Spleen (tissue), 7 donors: Measurements from ENCODE around the gene CEP95.

Experiments used
- CTCF ChIP-seq, 11 experiments: fragments of 200-600 bp in 7 of 11; fragments of 450-650 bp in 4 of 11; sonication (generic) in 4 of 11; IDR thresholded peaks in 8 of 11; conservative IDR thresholded peaks in 3 of 11; 1 replicate in 7 of 11; 2 replicates in 4 of 11; pipeline versions ENCODE4 v1.4.0 to v1.8.0; 2016 to 2021; ENCODE audit warnings: antibody characterized with exemption in 11 of 11, inconsistent platforms in 4 of 11, mild to moderate bottlenecking in 1 of 11
- POLR2A ChIP-seq, 3 donors: fragments of 450-650 bp; IDR thresholded peaks; one replicate each; pipeline ENCODE4 v1.5.1; 2017; ENCODE audit warnings: antibody characterized with exemption in 3 of 3, mild to moderate bottlenecking in 1 of 3
- POLR2AphosphoS5 ChIP-seq, 3 donors: sonication (generic); formaldehyde crosslinking; IDR thresholded peaks; one replicate each; pipeline ENCODE4 v1.5.1; 2017; ENCODE audit warnings: antibody characterized with exemption in 3 of 3
- donor health status: DM: no; HTN: no; CAD: no; lungs with moderate emphysema.
- donor health status: DM: no; HTN: no; CAD: no.
- donor health status: DM: no; HTN: no; CAD: no.

DNA sequence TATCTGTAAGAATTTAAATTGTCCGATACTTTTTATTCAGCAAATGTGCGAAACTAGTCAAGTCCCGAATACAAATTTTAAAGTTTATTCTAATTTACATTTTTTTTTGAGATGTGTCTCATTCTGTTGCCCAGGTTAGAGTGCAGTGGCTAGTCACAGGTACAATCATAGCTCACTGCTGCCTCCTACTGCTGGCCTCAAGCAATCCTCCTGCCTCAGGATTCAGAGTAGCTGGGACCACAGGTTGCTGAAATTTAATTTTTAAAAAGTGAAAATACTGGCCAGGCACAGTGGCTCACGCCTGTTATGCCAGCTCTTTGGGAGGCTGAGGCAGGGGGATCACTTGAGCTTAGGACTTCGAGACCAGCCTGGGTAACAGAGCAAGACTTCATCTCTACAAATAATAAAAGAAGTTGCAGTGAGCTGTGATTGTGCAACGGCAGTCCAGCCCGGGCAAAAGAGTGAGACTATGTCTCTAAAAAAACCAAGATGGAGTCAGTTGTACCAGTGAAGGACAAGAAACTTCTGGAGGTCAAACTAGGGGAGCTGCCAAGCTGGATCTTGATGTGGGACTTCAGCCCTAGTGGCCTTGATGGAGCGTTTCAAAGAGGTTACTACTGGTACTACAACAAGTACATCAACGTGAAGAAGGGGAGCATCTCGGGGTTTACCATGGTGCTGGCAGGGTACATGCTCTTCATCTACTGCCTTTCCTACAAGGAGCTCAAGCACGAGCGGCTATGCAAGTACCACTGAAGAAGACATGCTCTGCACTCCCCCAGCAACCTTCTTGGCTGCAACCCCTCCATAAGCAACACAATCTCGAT is 15.5 kb upstream of the CEP95 start:
- peak; percentile 38 to 81 (median 60) for TF ChIP-seq CTCF (IDR thresholded peaks at IDR 0.05 in 8 of 11, conservative IDR thresholded peaks at IDR 0.05 in 3 of 11)
- TF ChIP-seq POLR2AphosphoS5 (IDR thresholded peaks at IDR 0.05), result no peak
- TF ChIP-seq POLR2A (IDR thresholded peaks at IDR 0.05), result no peak
